ENCODE measurements around the gene HPN.
A peak's percentile ranks its signal among the peaks of the same experiment; 100 is the strongest.

Gene HPN

GRCh38 chr19:35110974-35111373, 69.5 kb downstream of the HPN start:
- no peak for TF ChIP-seq EZH2phosphoT487 (IDR thresholded peaks at IDR 0.05; ENCODE audit: low read depth)
- no peak for TF ChIP-seq CTCF (IDR thresholded peaks at IDR 0.05; ENCODE audit: low read depth, low read length)
- Histone ChIP-seq H3K79me2 (ENCODE audit: low read length) (no peaks in the 10 kb centered on the region), H3K9ac (ENCODE audit: low read length) (no peak overlapping the region), H3K36me3 (replicated peaks; ENCODE audit: low read depth, low read length) (no peaks in the 10 kb centered on the region), H3K4me3 (ENCODE audit: low read length) (no peak overlapping the region), H3K4me1 (ENCODE audit: low read length) (no peaks in the 10 kb centered on the region), H2AFZ (ENCODE audit: low read depth, low read length) (no peak overlapping the region), H3K9me3 (ENCODE audit: insufficient read depth, low read length) (no peaks in the 10 kb centered on the region), H4K20me1 (ENCODE audit: insufficient read depth, low read length) (no peaks in the 10 kb centered on the region), H3K27ac (ENCODE audit: low read length) (no peak overlapping the region), H3K27me3 (ENCODE audit: low read depth, low read length) (peaks cover 13% of the 10 kb centered on the region), H3K4me2 (ENCODE audit: low read length) (no peak overlapping the region)

- no peak overlapping the region for H2AFZ ChIP-seq (ENCODE audit: low read depth, low read length)
- TF ChIP-seq EZH2phosphoT487 (IDR thresholded peaks at IDR 0.05; ENCODE audit: low read depth) (no peak), CTCF (IDR thresholded peaks at IDR 0.05; ENCODE audit: low read depth, low read length) (no peak)
- H3K4me2 ChIP-seq (ENCODE audit: low read length), result no peak overlapping the region
- H4K20me1 ChIP-seq (ENCODE audit: insufficient read depth, low read length), result no peaks in the 10 kb centered on the region
- H3K9me3 ChIP-seq (ENCODE audit: insufficient read depth, low read length), result no peaks in the 10 kb centered on the region
- no peaks in the 10 kb centered on the region for H3K79me2 ChIP-seq (ENCODE audit: low read length)
- H3K4me3 ChIP-seq (ENCODE audit: low read length), result no peak overlapping the region
- H3K9ac ChIP-seq (ENCODE audit: low read length), result no peak overlapping the region
- H3K27me3 ChIP-seq (ENCODE audit: low read depth, low read length), result peaks cover 24% of the 10 kb centered on the region
- H3K27ac ChIP-seq (ENCODE audit: low read length), result no peak overlapping the region
- H3K4me1 ChIP-seq (ENCODE audit: low read length), result no peaks in the 10 kb centered on the region
- H3K36me3 ChIP-seq (replicated peaks; ENCODE audit: low read depth, low read length), result no peaks in the 10 kb centered on the region
Observed at GRCh38 chr19:35112995-35113688, 71.6 kb downstream of the HPN start.

GRCh38 chr19:35114353-35115176, 73.0 kb downstream of the HPN start:
- H4K20me1 ChIP-seq (ENCODE audit: insufficient read depth, low read length), result no peaks in the 10 kb centered on the region
- H3K36me3 ChIP-seq (replicated peaks; ENCODE audit: low read depth, low read length), result no peaks in the 10 kb centered on the region
- no peak overlapping the region for H3K27ac ChIP-seq (ENCODE audit: low read length)
- peak overlapping the region; percentile 74; the same call in 1 of the 2 replicates for H2AFZ ChIP-seq (ENCODE audit: low read depth, low read length)
- H3K4me3 ChIP-seq (ENCODE audit: low read length), result peak overlapping the region; percentile 40
- H3K4me2 ChIP-seq (ENCODE audit: low read length), result peak overlapping the region; percentile 53
- no peaks in the 10 kb centered on the region for H3K79me2 ChIP-seq (ENCODE audit: low read length)
- no peaks in the 10 kb centered on the region for H3K9me3 ChIP-seq (ENCODE audit: insufficient read depth, low read length)
- no peaks in the 10 kb centered on the region for H3K4me1 ChIP-seq (ENCODE audit: low read length)
- peaks cover 24% of the 10 kb centered on the region for H3K27me3 ChIP-seq (ENCODE audit: low read depth, low read length)
- H3K9ac ChIP-seq (ENCODE audit: low read length), result no peak overlapping the region
- TF ChIP-seq EZH2phosphoT487 (IDR thresholded peaks at IDR 0.05; ENCODE audit: low read depth) (no peak), CTCF (IDR thresholded peaks at IDR 0.05; ENCODE audit: low read depth, low read length) (peak; percentile 97)

Data from OCI-LY3 (cell line).